HepG2 (cell line): ENCODE measurements around the gene MAP10.

ENCODE experiments used
- HCFC1 ChIP-seq: fragments of 150-350 bp; IDR thresholded peaks from 2 replicates; pipeline ENCODE4 v1.6.1; 2014; ENCODE audit warnings: low read depth, low read length
- MNT ChIP-seq: fragments of 450-650 bp; IDR thresholded peaks from 2 replicates; pipeline ENCODE4 v1.6.1; 2016
- RAD21 ChIP-seq: fragments of 450-650 bp; formaldehyde crosslinking; IDR thresholded peaks from 2 replicates; pipeline ENCODE4 v1.5.0; 2020; ENCODE audit warnings: mild to moderate bottlenecking
- ZFP41 ChIP-seq: sonication (generic); formaldehyde crosslinking; IDR thresholded peaks from 2 replicates; pipeline ENCODE4 v1.4.0; 2020; ENCODE audit warnings: mild to moderate bottlenecking, missing genetic modification reagents, borderline replicate concordance
- ZSCAN5A ChIP-seq: sonication (generic); formaldehyde crosslinking; IDR thresholded peaks from 2 replicates; pipeline ENCODE4 v1.8.0; 2022; ENCODE audit warnings: mild to moderate bottlenecking, missing genetic modification reagents, borderline replicate concordance
- TF ChIP-seq, protein P1 (sequence below): sonication (generic); formaldehyde crosslinking; IDR thresholded peaks from 2 replicates; pipeline ENCODE4 v1.8.0; 2022; ENCODE audit warnings: missing genetic modification reagents, mild to moderate bottlenecking, inconsistent platforms, borderline replicate concordance
- TF ChIP-seq, protein P2 (sequence below), 2 experiments: fragments of 450-650 bp in 1 of 2; sonication (generic) in 1 of 2; formaldehyde crosslinking; IDR thresholded peaks; 2 replicates each; pipeline versions ENCODE4 v1.5.0 to v1.8.0; 2020 to 2022; ENCODE audit warnings: mild to moderate bottlenecking in 1 of 2, missing genetic modification reagents in 1 of 2

GRCh38 chr1:232813760-232814159 is 8.5 kb downstream of the MAP10 start:
- no peak for TF ChIP-seq ZFP41
- TF ChIP-seq ZSCAN5A (CRISPR knock-in tag) = no peak
- no peak for TF ChIP-seq RAD21
- TF ChIP-seq, protein P1, sequence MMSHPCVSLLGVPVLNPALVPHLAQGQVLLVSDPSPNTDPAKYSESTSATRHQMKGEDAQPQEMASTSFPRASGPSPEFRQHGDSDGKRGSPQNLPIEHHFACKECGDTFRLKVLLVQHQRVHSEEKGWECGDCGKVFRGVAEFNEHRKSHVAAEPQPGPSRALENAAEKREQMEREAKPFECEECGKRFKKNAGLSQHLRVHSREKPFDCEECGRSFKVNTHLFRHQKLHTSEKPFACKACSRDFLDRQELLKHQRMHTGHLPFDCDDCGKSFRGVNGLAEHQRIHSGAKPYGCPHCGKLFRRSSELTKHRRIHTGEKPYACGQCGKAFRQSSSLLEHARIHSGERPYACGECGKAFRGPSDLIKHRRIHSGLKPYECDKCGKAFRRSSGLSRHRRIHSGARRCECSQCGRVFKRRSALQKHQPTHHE (CRISPR knock-in tag) = no peak
- TF ChIP-seq MNT = no peak
- no peak for TF ChIP-seq HCFC1
- TF ChIP-seq, protein P2, sequence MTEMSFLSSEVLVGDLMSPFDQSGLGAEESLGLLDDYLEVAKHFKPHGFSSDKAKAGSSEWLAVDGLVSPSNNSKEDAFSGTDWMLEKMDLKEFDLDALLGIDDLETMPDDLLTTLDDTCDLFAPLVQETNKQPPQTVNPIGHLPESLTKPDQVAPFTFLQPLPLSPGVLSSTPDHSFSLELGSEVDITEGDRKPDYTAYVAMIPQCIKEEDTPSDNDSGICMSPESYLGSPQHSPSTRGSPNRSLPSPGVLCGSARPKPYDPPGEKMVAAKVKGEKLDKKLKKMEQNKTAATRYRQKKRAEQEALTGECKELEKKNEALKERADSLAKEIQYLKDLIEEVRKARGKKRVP (CRISPR knock-in tag; IDR thresholded peaks at IDR 0.05) = no peak
